HL-60 (cell line): ENCODE measurements around the gene MADCAM1.

ENCODE experiments used
- DNase-seq, 2 experiments: peaks; one replicate each; pipeline ENCODE4 v3.0.0-alpha.2; 2010 to 2020; ENCODE audit warnings: low read depth in 1 of 2, low spot score in 1 of 2
- H3K27ac ChIP-seq: fragments of 250-450 bp; sonication (Bioruptor Pico); replicated peaks from 2 replicates; pipeline ENCODE4 v1.5.1; 2020; ENCODE audit warnings: mild to moderate bottlenecking, moderate library complexity
- H3K27me3 ChIP-seq: fragments of 250-450 bp; sonication (Bioruptor Pico); 2 replicates; pipeline ENCODE4 v1.5.1; 2021; ENCODE audit warnings: mild to moderate bottlenecking, moderate library complexity; ENCODE audit not compliant: insufficient read depth, poor library complexity, severe bottlenecking
- H3K4me3 ChIP-seq: replicated peaks from 2 replicates; pipeline ENCODE4 v1.5.1; 2011; ENCODE audit warnings: mild to moderate bottlenecking, control low read depth, low read length; ENCODE audit not compliant: insufficient read depth
- GABPA ChIP-seq: IDR thresholded peaks from 2 replicates; pipeline ENCODE4 v1.6.1; 2012; ENCODE audit warnings: low read depth
- POLR2AphosphoS5 ChIP-seq: IDR thresholded peaks from 2 replicates; pipeline ENCODE4 v1.6.1; 2012; ENCODE audit warnings: low read depth
- REST ChIP-seq: IDR thresholded peaks from 2 replicates; pipeline ENCODE4 v1.6.1; 2012; ENCODE audit warnings: low read depth; ENCODE audit not compliant: insufficient replicate concordance
- SPI1 ChIP-seq: IDR thresholded peaks from 2 replicates; pipeline ENCODE4 v1.6.1; 2012; ENCODE audit warnings: low read depth, mild to moderate bottlenecking, borderline replicate concordance
- TF ChIP-seq, protein P1 (sequence below): IDR thresholded peaks from one replicate; pipeline ENCODE4 v1.5.1; 2011; ENCODE audit warnings: low read length, control low read depth, inconsistent platforms; ENCODE audit not compliant: insufficient read depth

MADCAM1 gene

GRCh38 chr19:539429-540030 is 43.2 kb downstream of the MADCAM1 start:
- TF ChIP-seq, protein P1, sequence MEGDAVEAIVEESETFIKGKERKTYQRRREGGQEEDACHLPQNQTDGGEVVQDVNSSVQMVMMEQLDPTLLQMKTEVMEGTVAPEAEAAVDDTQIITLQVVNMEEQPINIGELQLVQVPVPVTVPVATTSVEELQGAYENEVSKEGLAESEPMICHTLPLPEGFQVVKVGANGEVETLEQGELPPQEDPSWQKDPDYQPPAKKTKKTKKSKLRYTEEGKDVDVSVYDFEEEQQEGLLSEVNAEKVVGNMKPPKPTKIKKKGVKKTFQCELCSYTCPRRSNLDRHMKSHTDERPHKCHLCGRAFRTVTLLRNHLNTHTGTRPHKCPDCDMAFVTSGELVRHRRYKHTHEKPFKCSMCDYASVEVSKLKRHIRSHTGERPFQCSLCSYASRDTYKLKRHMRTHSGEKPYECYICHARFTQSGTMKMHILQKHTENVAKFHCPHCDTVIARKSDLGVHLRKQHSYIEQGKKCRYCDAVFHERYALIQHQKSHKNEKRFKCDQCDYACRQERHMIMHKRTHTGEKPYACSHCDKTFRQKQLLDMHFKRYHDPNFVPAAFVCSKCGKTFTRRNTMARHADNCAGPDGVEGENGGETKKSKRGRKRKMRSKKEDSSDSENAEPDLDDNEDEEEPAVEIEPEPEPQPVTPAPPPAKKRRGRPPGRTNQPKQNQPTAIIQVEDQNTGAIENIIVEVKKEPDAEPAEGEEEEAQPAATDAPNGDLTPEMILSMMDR = no peak
- TF ChIP-seq POLR2AphosphoS5 = no peak
- TF ChIP-seq REST = no peak
- no peak for TF ChIP-seq GABPA
- TF ChIP-seq SPI1 = no peak
- no peak for DNase-seq

GRCh38 chr19:540867-541637 is 44.8 kb downstream of the MADCAM1 start:
- DNase-seq = no peak
- Histone ChIP-seq H3K27ac (no peak overlapping the region), H3K4me3 (no peak overlapping the region), H3K27me3 (no peaks in the 10 kb centered on the region)
- TF ChIP-seq REST = no peak
- TF ChIP-seq, protein P1 = no peak
- no peak for TF ChIP-seq GABPA
- TF ChIP-seq POLR2AphosphoS5 = no peak
- TF ChIP-seq SPI1 = no peak

More at GRCh38 chr19:539429-540030, 43.2 kb downstream of the MADCAM1 start:
- no peak overlapping the region for H3K4me3 ChIP-seq
- H3K27ac ChIP-seq = no peak overlapping the region
- H3K27me3 ChIP-seq = no peaks in the 10 kb centered on the region

GRCh38 chr19:541699-542098 is 45.4 kb downstream of the MADCAM1 start:
- TF ChIP-seq SPI1 (no peak), POLR2AphosphoS5 (no peak), GABPA (no peak), REST (no peak)
- TF ChIP-seq, protein P1 = no peak
- no peak for DNase-seq
- Histone ChIP-seq H3K4me3 (no peak overlapping the region), H3K27me3 (no peaks in the 10 kb centered on the region), H3K27ac (no peak overlapping the region)
